EH (cell line): ENCODE data around the gene NLRC3.
A peak's percentile ranks its signal among the peaks of the same experiment; 100 is the strongest.

Experiments used
- DNase-seq: peaks from one replicate; pipeline ENCODE4 v3.0.0-alpha.2; 2015; ENCODE audit warnings: low read depth

The NLRC3 gene

GRCh38 chr16:3598236-3598635 lies 21.0 kb upstream of the NLRC3 start:
- DNase-seq, result no peak

GRCh38 chr16:3597676-3598075 lies 20.5 kb upstream of the NLRC3 start:
- no peak for DNase-seq

GRCh38 chr16:3597226-3597625 lies 20.0 kb upstream of the NLRC3 start:
- no peak for DNase-seq

GRCh38 chr16:3596101-3596861 lies 19.1 kb upstream of the NLRC3 start:
- peak; percentile 52 for DNase-seq

GRCh38 chr16:3595521-3596021 lies 18.4 kb upstream of the NLRC3 start:
- DNase-seq, result no peak

GRCh38 chr16:3595110-3595486 lies 17.9 kb upstream of the NLRC3 start:
- no peak for DNase-seq

GRCh38 chr16:3594316-3595109 lies 17.3 kb upstream of the NLRC3 start:
- no peak for DNase-seq

- no peak for DNase-seq
Measured at GRCh38 chr16:3592559-3592958, 15.4 kb upstream of the NLRC3 start.

GRCh38 chr16:3591991-3592390 lies 14.8 kb upstream of the NLRC3 start:
- DNase-seq, result no peak

GRCh38 chr16:3591436-3591803 lies 14.2 kb upstream of the NLRC3 start:
- no peak for DNase-seq

GRCh38 chr16:3590736-3591435 lies 13.7 kb upstream of the NLRC3 start:
- no peak for DNase-seq

- DNase-seq, result no peak
Measured at GRCh38 chr16:3589991-3590701, 12.9 kb upstream of the NLRC3 start.

- no peak for DNase-seq
Measured at GRCh38 chr16:3589441-3589921, 12.3 kb upstream of the NLRC3 start.

- DNase-seq, result no peak
Measured at GRCh38 chr16:3589001-3589400, 11.8 kb upstream of the NLRC3 start.

GRCh38 chr16:3587547-3588110 lies 10.4 kb upstream of the NLRC3 start:
- DNase-seq, result no peak

- no peak for DNase-seq
Measured at GRCh38 chr16:3584412-3584811, 7.2 kb upstream of the NLRC3 start.

- DNase-seq, result no peak
Measured at GRCh38 chr16:3583303-3584038, 6.3 kb upstream of the NLRC3 start.

- no peak for DNase-seq
Measured at GRCh38 chr16:3582276-3583165, 5.3 kb upstream of the NLRC3 start.

- DNase-seq, result no peak
Measured at GRCh38 chr16:3581392-3581791, 4.2 kb upstream of the NLRC3 start.

- DNase-seq, result peak; percentile 12
Measured at GRCh38 chr16:3580686-3581085, 3.5 kb upstream of the NLRC3 start.
